Measurements from ENCODE around the gene PIGZ. TPM values are rescaled to one million over a fixed set of nuclear protein-coding genes. Genes with fewer than 3 reads are reported as not detected.

The PIGZ gene, protein sequence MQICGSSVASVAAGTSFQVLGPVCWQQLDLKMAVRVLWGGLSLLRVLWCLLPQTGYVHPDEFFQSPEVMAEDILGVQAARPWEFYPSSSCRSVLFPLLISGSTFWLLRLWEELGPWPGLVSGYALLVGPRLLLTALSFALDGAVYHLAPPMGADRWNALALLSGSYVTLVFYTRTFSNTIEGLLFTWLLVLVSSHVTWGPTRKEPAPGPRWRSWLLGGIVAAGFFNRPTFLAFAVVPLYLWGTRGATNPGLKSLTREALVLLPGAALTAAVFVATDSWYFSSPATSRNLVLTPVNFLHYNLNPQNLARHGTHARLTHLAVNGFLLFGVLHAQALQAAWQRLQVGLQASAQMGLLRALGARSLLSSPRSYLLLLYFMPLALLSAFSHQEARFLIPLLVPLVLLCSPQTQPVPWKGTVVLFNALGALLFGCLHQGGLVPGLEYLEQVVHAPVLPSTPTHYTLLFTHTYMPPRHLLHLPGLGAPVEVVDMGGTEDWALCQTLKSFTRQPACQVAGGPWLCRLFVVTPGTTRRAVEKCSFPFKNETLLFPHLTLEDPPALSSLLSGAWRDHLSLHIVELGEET
- total RNA-seq = 3.9 and 7.0 TPM in 2 replicates

DNA sequence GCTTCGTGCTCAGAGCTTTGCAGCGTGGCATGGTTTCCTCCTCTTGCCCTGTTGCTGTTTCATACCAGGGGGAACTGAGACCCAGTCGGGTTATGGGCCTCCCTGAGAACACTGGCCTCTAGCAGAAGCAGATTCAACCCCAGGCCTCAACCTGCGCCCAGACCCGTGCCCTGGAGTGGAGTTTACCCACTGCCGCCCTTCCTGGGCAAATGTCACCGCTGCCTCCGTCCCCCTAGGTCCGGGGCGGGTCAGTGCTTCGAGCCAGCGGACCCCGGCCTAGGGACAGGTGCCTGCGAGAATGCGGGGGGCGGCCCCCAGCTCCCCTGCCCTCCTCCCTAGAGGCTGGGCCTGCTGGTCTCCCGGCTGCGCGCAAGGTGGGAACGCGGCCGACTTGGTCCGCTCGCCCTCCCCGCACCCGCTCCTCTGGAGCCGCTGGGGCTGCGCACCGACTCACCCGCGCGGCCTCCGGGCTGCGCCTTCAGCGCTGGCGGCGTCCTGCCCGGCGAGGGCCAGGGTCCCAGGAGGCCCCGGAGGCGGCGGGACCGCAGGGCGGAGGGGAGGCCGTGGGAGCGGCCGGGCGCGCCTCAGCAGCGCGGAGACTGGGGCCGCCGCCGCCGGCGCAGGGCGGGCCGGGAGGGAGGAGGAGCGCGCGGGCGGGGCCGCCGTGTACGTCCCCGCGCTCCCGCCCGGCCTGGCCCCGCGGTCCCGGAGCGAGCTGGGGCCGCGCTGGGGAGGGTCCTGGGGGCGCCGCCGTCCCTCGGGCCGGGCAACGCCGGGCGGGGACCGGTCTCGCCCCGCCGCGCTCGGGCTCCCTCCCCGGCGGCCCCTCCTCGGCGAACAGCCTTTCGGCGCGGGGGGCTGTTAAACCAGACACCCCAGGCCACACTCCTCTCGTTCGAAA lies at the start of gene PIGZ:
PIGZ (minus strand) TSS at position 601 of the 901 bp plus-strand sequence. CDS start 16,802 bp downstream, outside the sequence.
- DNase-seq = peak; percentile 56

DNA sequence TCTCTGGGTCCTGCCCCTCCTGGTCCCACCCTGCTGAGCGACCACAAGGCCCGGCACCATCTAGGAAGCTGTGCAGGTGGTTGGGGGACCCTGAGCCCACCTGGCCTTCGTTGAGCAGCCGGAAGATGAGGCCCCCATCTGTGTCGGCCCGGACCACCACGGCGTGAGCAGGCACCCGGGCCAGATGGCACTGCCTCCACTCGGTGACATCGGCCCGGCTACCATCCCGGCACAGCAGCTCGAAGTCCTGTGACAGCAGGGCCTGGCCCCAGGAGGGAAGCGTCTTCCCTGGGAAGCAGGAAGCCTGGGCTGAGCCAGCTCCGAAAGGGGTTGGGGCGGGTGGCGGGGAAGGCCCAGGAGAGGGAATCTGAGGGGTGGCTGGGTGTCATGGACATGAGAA lies 48.4 kb upstream of the PIGZ start:
- no peak for DNase-seq

DNA sequence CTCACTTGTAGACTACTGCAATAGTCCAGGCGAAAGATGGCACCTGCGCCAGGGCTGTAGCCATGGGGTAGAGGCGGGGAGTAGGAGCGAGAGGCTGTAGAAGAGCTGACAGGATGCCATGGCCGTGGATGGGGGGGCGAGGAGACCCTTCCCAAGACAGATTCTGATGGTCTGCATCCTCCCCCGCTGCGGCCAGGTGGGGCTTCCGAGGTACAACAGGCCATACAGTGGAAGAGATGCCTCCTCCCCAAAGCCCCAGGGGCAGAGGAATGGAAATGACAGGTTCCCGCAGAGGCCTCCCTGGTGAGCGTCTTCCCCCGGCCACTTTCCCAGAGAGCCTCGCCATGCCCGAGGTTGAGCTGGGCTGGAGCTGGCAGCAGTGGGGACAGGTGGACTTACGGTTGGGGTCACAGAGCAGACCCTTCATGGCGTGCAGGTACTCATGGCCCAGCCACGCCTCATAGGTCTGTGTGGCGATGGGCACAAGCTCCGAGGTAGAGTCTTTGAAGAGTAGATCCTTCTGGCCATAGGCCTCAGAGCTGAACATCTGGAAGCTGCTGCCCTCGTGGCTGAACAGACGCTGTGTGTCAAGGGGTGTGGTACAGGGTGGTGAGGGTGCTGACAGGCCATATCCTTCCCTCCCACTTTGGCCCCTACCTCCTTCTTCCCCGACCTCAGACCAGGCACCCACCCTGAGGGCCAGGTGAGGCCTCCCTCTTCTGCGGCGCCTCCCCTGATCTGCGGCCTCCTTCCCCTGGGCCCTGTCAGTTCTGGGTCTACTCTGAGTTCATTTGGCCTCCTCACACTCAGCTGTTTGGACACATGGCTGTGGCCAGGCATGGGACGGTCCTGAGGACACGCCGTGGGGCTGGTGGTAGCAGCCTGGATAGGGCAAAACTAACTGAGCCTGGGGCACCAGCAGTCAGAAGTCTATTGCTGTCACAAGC lies 47.4 kb upstream of the PIGZ start:
- DNase-seq = no peak

DNA sequence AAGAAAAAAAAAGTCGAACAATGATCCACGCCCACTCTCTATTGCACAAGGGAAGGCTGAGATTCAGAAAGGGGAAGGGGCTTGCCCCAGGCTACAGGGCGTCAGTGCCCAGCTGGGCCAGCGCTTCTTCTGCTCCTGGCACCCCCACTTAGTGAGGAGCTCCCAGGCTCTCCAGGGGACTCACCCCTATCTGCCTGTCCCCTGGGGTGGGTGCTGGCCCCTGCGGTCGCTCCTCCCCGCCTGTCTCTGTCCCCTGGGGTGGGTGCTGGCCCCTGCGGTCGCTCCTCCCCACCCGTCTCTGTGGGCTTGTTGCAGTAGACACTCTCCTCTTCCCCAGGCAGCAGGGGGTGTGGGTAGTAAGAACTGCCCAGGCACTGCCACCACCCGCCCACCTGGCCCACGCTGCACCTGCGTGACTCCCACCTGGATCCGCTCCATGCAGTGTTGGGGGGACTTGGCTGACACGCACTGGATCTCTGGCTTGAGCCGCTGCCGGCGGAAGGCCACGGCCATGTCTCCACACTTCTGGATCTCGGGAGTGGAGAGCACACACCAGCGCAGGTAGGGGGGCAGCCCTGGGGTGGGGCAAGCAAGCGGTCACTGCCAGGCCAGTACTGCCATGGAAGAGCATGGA lies 46.4 kb upstream of the PIGZ start:
- no peak for DNase-seq

DNA sequence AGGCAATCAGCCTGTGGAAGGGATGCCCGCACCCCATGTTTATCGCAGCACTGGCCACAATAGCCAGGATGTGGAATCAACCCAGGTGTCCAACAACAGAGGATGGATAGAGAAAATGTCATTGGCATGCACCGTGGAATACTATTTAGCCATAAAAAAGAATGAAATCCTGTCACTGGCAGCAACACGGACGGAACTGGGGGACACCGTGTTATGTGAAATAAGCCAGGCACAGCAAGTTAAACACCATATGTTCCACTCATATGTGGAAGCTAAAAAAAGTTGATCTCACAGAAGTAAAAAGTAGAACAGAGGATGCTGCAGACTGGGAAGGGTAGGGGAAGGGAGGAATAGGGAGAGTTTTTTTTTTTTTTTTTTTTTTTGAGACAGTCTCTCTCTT lies 45.4 kb upstream of the PIGZ start:
- no peak for DNase-seq

DNA sequence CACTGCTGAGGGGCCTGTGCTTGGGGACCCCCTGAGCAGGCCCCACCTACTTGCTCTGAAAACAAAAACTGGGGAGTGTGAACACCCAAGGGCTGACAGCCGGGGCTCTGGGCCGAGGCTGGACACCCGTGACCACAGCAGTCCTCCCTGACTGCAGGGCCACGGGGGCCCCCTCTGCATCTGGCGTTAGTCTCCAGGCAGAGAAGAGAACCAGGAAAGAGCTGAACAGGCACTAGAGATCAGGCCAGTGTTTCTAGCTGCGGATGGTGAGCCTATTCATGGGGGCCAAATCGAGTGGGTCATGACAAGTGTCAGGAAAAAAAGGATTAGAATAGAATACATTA lies 43.9 kb upstream of the PIGZ start:
- no peak for DNase-seq

DNA sequence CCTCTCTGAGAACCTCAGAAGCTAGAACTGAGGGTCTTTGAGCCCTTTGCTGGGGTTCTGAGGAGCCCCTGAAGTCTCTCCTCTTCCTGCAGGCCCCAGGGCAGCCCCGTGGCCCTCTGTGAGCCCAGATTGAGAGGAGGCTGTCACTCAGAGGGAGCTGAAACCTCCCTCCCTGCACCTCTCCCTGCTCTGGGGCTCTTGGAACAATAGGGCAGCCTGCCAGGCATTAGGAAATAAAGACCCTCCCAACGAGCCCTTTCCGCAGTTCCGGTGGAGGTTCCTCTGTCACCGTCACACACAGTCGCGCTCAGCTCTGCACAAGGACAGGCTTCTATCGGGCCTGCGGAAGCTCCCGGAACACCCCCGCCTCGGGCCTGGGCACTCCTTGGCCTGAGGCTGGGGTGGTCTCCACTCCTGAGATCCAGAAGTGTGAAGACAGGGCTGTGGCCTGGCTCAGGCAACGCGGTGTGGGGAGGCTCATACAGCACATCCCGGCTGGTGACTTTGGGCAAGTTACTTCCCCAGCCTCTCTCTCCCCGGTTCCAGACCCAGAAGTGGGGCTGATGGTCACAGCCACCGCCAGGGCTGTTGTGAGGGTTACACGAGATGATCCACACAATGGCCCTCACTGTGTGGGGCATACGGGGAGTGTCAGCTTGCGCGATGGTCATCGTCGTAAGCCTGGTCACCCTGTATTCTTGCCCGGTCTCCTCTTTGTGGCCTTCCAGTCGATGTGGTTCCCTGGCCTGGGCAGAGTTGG lies 43.3 kb upstream of the PIGZ start:
- no peak for DNase-seq

DNA sequence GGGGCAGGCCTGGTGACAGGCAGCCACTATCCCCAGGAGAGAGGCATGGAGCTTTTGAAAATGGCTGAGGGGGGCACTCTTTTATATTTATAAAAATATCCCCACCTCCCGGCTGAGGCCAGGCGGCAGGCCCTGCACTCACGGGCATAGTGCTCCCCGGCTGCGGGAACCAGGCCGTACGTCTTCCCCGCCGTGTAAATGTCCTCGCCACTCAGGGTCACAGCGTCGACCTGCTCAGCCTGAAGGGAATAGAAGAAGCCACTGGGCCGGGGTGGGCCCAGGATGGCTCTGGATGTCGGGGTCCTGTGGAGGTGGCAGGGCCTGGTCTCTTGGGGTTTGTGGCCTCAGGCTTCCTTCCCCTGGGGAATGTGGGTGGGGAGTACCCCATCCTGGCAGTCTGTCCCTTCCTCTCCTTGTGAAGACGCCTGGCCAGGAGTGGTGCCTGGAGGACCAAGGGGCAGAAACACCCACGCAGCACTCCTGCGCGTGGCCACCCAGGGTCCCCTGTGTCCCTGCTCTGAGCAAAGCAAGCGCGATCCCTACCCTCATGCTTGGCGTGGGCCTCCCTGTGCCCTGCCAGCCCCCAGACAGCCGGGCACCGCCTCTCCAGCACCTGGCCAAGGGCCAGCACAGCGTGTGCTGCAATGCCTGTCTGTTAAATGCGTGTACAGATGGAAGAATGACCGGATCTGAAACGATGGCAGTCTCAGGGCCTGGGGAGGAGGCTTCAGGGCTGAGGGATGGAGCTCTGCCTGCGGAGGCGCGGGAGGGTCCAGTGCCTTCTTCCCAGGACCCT lies 42.1 kb upstream of the PIGZ start:
- DNase-seq = no peak

DNA sequence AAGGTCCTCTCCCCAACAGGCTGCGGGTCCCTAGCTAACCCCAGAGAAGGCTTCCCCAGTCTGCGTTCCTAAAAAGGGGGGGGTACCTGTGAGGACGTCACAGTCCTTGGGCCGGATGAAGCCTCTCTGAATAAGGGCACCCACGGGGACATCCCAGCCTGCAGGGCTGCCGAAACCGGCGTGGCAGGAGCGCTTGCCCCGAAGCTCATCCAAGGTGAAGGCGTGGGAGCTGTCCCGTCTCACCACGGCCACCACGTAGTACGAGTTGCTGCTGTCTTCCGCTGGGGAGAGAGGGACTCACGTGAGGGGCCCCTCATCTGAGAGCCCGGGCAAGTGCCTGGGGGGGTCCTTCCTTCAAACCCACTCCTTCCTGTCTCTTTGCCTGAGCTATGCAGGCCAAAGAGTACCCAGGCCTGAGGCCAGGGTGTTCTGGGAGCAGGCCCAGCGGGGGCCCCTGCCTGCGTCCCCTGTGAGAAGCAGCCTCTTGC lies 40.9 kb upstream of the PIGZ start:
- no peak for DNase-seq

DNA sequence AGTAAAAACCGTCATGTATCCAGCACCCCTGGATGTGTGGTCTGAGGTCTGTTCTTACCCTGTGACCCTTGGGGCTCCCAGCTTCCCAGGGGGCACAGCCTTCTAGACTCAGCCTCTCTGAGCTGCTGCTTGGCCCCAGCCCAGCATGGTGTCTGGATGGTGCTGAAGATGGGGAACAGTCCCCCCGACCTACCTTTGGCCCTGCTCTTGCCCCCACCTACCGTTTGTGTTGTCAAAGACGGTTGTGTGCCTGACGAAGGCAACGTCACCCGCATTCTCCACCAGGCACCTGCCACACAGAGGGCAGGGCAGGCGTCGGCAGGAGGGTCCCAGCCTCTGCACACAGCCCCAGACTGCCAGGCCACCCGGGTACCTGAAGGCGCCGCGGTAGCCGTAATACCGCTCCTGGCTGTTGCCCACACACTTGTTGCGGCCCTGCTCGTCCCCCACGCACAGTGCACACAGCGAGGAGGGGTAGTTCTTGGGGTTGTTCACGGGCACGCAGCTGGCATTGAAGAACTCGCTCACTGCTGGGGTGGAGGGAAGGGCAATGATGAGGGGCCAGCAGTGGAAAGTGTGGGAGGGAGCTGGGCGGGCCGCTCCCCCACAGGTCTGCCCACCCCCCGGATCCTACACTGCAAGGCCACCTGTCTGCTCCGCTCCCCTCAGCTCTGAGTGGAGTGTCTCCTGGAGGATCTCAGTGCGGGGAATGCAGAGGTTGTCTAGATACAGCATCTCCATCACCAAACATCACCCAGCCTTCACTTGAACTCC lies 40.0 kb upstream of the PIGZ start:
- DNase-seq = no peak

DNA sequence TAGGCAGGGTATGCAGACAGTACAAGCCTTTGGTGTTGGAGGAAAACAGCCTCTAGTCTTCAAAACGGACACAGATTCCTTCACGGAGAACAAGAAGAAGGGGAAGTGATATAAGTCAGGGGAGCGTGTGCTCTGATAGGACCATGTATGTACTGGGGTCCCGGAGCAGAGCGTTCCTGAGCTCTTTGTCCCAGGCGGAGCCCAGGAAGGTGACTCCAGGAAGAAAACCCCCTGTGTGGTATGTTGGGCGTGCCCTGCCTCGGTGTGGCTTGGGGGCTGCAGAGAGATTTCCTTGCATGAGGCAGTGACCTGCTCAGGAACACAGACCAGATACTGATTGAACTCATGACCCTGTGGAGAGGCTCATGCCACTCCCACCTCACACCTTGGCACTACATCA lies 39.3 kb upstream of the PIGZ start:
- DNase-seq = no peak

DNA sequence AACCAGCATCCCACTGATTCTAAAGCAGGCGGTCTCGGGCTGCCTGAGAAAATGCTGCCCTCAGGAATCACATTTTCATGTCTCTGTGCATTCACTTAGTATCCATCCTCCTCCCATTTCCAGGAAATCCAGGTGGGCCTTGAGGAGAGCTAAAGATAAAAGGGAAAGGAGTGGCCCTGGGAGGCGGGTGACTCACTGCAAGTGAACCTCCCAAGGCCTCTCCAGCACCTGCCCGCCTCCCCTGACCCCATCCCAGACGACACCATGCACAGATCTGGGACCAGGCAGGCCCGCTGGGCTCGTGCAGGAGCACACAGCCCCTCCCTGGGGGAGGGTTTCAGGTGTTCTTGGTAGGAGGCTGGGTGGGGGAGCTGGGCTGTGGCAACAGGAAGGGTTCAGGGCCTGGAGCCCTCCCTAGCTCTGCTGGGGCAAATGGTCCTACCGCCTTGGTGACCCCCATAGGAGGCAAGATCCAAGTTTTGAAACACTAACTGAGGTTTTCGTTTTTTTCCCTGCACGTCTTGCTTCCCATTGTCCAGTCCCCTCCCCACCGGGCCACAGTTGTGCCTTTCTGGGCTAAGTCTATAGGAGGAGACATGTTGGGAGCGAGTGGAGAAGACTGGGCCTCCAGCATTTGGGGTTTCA lies 38.8 kb upstream of the PIGZ start:
- DNase-seq = no peak

DNA sequence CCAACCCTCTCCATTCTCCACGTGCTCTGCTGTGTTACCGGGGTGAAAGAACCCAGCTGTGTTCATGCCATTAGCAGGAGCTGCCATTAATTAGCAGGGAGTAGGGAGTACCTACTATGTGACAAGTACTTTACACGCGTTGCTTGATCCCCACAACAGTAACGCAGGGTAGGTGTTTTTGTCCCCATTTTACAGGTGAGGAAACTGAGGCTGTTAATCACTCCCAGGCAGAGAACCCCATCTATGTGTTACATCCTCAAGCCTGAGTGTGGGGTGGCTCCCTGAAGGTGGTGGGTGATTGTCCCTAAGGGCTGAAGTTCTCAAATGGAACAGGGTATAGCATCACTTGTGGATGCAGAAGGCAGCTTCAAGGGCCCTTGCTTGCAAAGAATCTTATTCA lies 38.2 kb upstream of the PIGZ start:
- DNase-seq = no peak

DNA sequence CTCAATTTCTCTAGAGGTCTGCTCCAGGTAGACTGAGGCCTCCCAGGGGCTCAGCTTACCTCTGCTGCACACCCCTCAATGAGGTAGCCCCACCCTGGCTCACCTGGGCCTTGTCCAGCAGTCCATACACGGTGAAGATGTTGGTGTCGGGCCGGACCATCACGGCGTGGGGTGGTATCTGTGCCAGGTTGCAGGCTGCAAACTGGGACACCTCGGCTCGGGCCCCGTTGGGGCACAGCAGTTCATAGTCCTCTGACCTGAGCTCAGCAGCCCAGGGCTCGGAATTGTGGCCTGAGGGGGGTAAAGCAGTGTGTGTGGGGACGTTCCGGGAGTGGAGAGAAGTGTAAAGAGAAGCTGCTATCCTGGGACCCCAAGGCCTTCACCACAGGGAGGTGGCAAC lies 37.8 kb upstream of the PIGZ start:
- DNase-seq = no peak

DNA sequence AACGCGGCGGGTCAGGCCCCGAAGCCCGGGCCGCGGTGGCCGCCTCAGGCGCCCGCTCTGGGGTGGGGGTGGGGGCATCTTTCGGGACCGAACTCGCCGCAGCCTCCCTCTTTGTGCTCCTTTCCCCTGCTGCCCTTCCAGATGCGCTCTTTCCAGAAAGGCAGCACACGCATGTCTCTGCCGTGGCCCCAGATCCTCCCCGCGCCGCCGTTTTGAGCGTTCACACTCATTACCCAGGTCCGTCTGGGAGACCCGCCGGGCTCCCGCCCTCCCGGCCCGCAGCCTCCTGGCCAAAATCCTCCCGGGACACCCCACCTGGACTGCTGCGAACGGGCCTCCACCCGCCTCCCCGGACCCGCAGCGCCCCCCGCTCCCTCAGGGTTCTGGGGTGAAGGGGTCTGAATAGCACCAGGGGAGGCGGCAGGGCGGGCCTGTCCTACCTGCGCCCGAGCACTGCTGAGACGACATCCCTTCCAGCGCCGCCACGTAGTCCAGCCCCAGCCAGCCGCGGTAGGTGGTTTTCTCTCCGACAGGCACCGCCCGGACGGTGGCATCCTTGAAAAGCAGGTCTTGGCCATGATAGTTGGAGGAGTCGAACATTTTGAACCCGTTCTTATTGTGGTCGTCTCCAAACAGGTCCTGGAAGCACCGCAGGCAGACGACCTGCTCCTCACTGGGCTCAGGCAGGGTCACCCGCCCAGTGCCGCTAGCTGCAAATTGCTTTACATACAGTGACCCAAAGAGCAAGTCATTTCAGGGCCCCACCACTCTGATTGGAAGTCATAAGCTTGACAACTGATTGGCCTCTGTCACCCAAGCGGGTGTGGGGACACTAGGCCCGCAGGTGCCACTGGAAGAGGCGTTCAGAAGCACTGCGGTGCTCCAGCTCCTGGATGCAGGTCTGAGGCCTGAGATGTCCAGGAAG lies 35.1 kb upstream of the PIGZ start:
- peak; percentile 22 for DNase-seq

DNA sequence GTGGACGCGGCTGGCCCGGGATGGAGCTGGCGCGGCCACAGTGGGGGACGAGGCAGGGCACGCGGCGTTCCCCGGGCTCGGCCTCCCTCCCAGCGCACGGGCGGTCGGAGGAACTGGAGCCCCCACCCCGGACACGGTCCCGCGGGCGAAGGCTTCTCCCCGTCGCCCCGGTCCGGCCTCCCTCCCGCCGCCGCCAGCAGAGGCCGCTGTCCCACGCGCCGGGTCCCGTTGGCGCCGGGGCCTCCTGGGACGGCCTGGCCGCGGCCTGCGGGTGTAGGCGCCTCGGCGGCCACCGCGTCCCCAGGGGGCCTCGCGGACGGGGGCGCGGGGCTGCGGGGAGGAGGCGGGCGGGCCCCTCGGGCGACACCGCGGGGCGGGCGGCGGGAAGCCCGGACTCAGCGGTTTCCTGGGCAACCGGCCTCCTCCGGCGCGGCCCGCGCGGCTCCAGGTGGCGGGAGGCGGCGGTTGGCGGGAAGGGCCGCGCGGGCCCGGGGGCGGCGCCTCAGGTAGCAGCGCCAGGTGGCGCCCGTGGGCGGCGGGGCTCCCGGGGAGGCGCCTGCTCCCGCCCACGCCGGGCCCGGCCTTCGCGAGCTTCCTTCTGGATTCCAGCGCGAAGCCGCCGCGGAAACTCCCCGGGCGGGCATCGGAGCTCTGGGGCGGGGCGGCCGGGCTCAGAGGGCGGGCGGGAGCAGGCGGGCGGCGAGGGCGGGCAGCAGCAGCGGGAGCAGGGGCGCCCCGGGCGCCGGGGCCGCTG lies 34.2 kb upstream of the PIGZ start:
- DNase-seq = peak; percentile 73

All from dermis blood vessel endothelial cell (primary cell).